GM18511 (cell line): ENCODE measurements around the gene RBMY1D.
"Not testable (repeated sequence)": the region's sequence is repeated elsewhere in the genome, so short reads cannot be mapped to it uniquely, and the experiment has no call there.

Experiments used
- ATAC-seq: cut with Tn5 transposase; IDR thresholded peaks from one replicate; pipeline ENCODE4 v1.9.1; 2021; ENCODE audit warnings: mild to moderate bottlenecking, moderate library complexity; ENCODE audit not compliant: unreplicated experiment

Gene RBMY1D

GRCh38 chrY:21894426-21894825 is at the start of gene RBMY1D:
TSS of gene RBMY1D (minus strand) at chrY:21894526. CDS start at chrY:21892513, 2,013 bp downstream.
- ATAC-seq: not testable (repeated sequence)

DNA sequence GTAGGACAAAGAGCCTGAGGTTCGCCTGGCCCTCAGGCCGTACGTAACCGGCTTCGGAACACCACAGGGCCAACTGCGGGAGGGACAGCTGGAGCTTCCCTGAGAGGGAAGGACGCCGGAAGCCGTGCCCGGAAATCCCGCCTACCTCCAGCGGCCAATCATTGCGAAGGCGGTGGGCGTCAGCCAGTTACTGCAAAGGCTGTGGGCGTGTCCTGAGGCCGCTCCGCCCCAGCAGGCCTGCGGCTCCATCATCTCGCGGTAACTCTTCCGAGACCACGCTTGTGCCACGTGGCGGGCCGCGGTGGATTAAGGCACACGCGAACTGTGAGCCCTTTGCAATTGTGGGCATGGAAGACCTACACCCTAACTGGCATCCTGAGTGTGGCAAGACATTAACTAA is 23.6 kb upstream of the RBMY1D start, which contains the start of gene RBMY1E:
TSS of gene RBMY1E (minus strand) at position 101 of the 400 bp plus-strand sequence. CDS start 1,978 bp downstream, outside the sequence.
- not testable (repeated sequence) for ATAC-seq

DNA sequence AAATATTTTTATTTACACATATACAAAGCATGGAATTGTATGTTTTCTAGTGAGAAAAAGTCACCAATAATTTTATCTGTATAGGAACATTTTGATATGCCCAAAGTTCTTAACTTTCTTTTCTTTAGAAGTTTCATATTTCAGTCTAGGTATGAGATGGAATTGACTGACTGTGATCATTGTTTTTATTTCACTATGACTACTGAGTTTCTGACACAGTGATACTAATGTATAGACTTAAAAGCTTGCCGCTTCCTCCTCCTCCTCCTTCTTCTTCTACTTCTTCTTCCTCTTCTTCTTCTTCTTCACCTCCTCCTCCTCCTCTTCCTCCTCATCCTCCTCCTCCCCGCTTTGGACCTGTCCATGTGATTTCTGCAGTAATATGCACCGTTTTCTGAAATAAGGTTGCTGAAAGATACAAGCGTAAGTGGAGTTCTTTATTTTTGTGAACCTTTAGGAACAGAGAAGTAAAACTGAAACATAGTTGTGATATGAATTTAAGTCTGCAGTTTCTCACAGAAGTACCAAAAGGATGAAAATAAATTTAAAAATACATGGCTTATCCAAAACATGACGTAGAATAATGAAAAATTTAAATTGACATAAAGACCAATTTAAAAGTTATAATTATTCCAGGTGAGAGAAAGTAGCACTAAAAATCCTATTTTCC is 24.8 kb downstream of the RBMY1D start:
- ATAC-seq: not testable (repeated sequence)

GRCh38 chrY:21845481-21845880 is 48.8 kb downstream of the RBMY1D start:
- ATAC-seq: no peak

DNA sequence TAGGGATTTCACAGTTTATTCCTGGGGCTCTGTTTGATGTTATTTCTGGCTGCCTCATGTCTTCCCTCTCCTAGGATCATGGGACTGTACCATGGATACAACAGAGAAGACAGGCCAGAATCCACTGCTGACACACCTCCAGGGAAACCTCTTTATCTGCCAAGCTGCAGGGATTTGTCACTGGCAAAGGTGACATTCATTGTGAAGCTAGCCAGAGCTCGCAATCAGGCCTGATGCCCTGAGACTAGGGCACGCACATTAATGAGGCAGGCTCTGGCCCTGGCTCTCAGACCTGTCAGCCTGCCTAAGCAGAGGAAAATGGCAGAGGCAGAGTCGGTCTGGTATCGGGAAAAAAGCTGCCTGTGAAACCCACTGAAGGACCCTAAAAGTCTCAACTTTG is 52.2 kb downstream of the RBMY1D start:
- ATAC-seq: no peak

DNA sequence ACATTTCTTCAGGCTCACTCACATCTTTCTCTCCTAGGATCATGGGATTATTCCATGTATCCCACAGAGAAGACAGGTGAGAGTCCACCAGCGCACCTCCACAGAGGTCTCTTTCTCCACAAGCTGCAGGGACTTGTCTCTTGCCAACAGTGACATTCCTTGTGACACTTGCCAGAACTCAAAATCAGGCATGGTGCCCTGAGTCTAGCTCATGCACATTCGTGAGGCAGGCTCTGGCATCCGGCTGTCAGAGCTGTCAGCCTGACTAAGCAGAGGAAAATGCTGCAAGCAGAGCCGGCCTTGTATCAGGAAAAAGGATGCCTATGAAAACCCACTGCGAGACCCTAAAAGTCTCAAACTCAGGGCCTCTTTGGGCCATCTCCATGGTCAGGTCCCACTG is 54.8 kb downstream of the RBMY1D start:
- ATAC-seq: no peak

- ATAC-seq: no peak
These were observed 58.0 kb downstream of the RBMY1D start for GRCh38 chrY:21836343-21836742.

GRCh38 chrY:21835052-21835451 is 59.3 kb downstream of the RBMY1D start:
- no peak for ATAC-seq
